MM.1S (cell line): ENCODE results near the gene STK39.

Experiments used
- DNase-seq: peaks from one replicate; pipeline ENCODE4 v3.0.0-alpha.2; 2015
- H2AFZ ChIP-seq: fragments of 300-600 bp; sonication (generic); 2 replicates; pipeline ENCODE4 v1.6.0; 2016; ENCODE audit warnings: antibody characterized with exemption, low read length
- H3F3A ChIP-seq: fragments of 300-600 bp; sonication (generic); 2 replicates; pipeline ENCODE4 v1.6.1; 2016; ENCODE audit warnings: mild to moderate bottlenecking, antibody characterized with exemption, low read length, moderate library complexity, mixed read lengths; ENCODE audit not compliant: insufficient read depth
- H3K27ac ChIP-seq: fragments of 300-600 bp; sonication (generic); 2 replicates; pipeline ENCODE4 v1.5.1; 2016; ENCODE audit warnings: mild to moderate bottlenecking, low read length
- H3K27me3 ChIP-seq: fragments of 300-600 bp; sonication (generic); replicated peaks from 2 replicates; pipeline ENCODE4 v1.6.0; 2016; ENCODE audit warnings: low read length; ENCODE audit not compliant: insufficient read depth
- H3K36me3 ChIP-seq: fragments of 300-600 bp; sonication (generic); replicated peaks from 2 replicates; pipeline ENCODE4 v1.6.1; 2016; ENCODE audit warnings: mild to moderate bottlenecking, low read length, mixed read lengths; ENCODE audit not compliant: insufficient read depth
- H3K4me1 ChIP-seq: fragments of 300-600 bp; sonication (generic); 2 replicates; pipeline ENCODE4 v1.6.1; 2016; ENCODE audit warnings: low read length, mixed read lengths
- H3K4me2 ChIP-seq: fragments of 300-600 bp; sonication (generic); 2 replicates; pipeline ENCODE4 v1.6.0; 2016; ENCODE audit warnings: low read depth, low read length
- H3K4me3 ChIP-seq: fragments of 300-600 bp; sonication (generic); 2 replicates; pipeline ENCODE4 v1.5.1; 2016; ENCODE audit warnings: low read length, mixed read lengths
- H3K79me2 ChIP-seq: fragments of 300-600 bp; sonication (generic); 2 replicates; pipeline ENCODE4 v1.6.1; 2016; ENCODE audit warnings: mixed run types, low read length, mixed read lengths
- H3K9ac ChIP-seq: fragments of 300-600 bp; sonication (generic); 2 replicates; pipeline ENCODE4 v1.6.1; 2016; ENCODE audit warnings: low read length, mixed read lengths
- H3K9me2 ChIP-seq: fragments of 300-600 bp; sonication (generic); replicated peaks from 2 replicates; pipeline ENCODE4 v1.6.1; 2016; ENCODE audit warnings: mild to moderate bottlenecking, low read length, mixed read lengths; ENCODE audit not compliant: insufficient read depth
- H3K9me3 ChIP-seq: fragments of 300-600 bp; sonication (generic); replicated peaks from 2 replicates; pipeline ENCODE4 v1.6.1; 2016; ENCODE audit warnings: mild to moderate bottlenecking, low read length, mixed read lengths; ENCODE audit not compliant: insufficient read depth
- H4K20me1 ChIP-seq: fragments of 300-600 bp; sonication (generic); 2 replicates; pipeline ENCODE4 v1.6.1; 2016; ENCODE audit warnings: mild to moderate bottlenecking, low read length, moderate library complexity, mixed read lengths; ENCODE audit not compliant: insufficient read depth
- CTCF ChIP-seq: fragments of 300-600 bp; sonication (generic); IDR thresholded peaks from 2 replicates; pipeline ENCODE4 v1.5.1; 2016; ENCODE audit warnings: antibody characterized with exemption, low read length, mixed read lengths
- EZH2 ChIP-seq: fragments of 300-600 bp; sonication (generic); optimal IDR thresholded peaks from 2 replicates; pipeline ENCODE3; 2017; ENCODE audit warnings: low read depth, mild to moderate bottlenecking, antibody characterized with exemption, low read length, mixed read lengths
- EZH2phosphoT487 ChIP-seq: fragments of 300-600 bp; sonication (generic); IDR thresholded peaks from 2 replicates; pipeline ENCODE4 v1.6.1; 2018; ENCODE audit warnings: antibody characterized with exemption, low read length

The STK39 gene

DNA sequence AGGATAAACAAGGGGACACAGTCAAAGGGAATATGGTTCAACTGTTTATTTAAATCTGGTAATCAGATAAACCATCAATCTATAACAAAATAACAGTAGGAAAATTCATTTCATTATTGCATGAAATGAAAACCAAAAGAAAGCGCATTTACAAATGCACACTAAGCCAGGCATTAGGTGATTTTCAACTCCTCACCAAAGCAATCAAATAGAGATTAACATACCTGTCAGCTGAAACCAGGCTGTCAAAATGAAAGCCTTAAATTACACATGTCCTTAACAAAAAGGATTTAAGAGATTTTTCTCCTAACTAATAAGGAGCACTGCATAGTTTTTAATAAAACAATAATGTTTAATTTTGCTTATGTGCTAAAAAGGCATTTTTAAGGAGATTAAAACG, 23.0 kb downstream of the STK39 start:
- Histone ChIP-seq H3K36me3 (no peaks in the 10 kb centered on the region), H4K20me1 (no peaks in the 10 kb centered on the region), H3K9ac (no peak overlapping the region), H2AFZ (no peak overlapping the region), H3K4me3 (no peak overlapping the region), H3F3A (no peaks in the 10 kb centered on the region), H3K9me3 (no peaks in the 10 kb centered on the region), H3K27ac (no peak overlapping the region), H3K4me2 (no peak overlapping the region), H3K79me2 (no peaks in the 10 kb centered on the region), H3K9me2 (no peaks in the 10 kb centered on the region), H3K4me1 (no peaks in the 10 kb centered on the region), H3K27me3 (no peaks in the 10 kb centered on the region)
- TF ChIP-seq CTCF (no peak), EZH2phosphoT487 (no peak), EZH2 (no peak)
- DNase-seq: no peak

GRCh38 chr2:168222088-168222487, 25.3 kb downstream of the STK39 start:
- Histone ChIP-seq H3K79me2 (no peaks in the 10 kb centered on the region), H3K9ac (no peak overlapping the region), H3K4me2 (no peak overlapping the region)

GRCh38 chr2:168220965-168221819, 26.2 kb downstream of the STK39 start:
- Histone ChIP-seq H3K36me3 (no peaks in the 10 kb centered on the region), H3K79me2 (no peaks in the 10 kb centered on the region), H3K27ac (no peak overlapping the region), H2AFZ (no peak overlapping the region), H3K4me1 (no peaks in the 10 kb centered on the region), H4K20me1 (no peaks in the 10 kb centered on the region), H3K9me3 (no peaks in the 10 kb centered on the region), H3K4me2 (no peak overlapping the region), H3K4me3 (no peak overlapping the region), H3K27me3 (no peaks in the 10 kb centered on the region), H3K9ac (no peak overlapping the region), H3K9me2 (no peaks in the 10 kb centered on the region), H3F3A (no peaks in the 10 kb centered on the region)
- TF ChIP-seq CTCF: no peak
- no peak for TF ChIP-seq EZH2phosphoT487
- no peak for TF ChIP-seq EZH2
- DNase-seq: no peak

More at GRCh38 chr2:168222088-168222487, 25.3 kb downstream of the STK39 start:
- Histone ChIP-seq H3K27ac (no peak overlapping the region), H3K4me3 (no peak overlapping the region), H4K20me1 (no peaks in the 10 kb centered on the region), H2AFZ (no peak overlapping the region), H3K4me1 (no peaks in the 10 kb centered on the region), H3K9me2 (no peaks in the 10 kb centered on the region), H3K36me3 (no peaks in the 10 kb centered on the region), H3F3A (no peaks in the 10 kb centered on the region), H3K27me3 (no peaks in the 10 kb centered on the region), H3K9me3 (no peaks in the 10 kb centered on the region)
- TF ChIP-seq EZH2phosphoT487 (no peak), CTCF (no peak), EZH2 (no peak)
- DNase-seq: no peak
